Breast epithelium (tissue), 3 donors: ENCODE data around the gene TEKTIP1.
A peak's percentile ranks its signal among the peaks of the same experiment; 100 is the strongest.

Source experiments
- CTCF ChIP-seq, 3 donors: fragments of 450-650 bp; IDR thresholded peaks; one replicate each; pipeline ENCODE4 v1.5.1; 2016 to 2017; ENCODE audit warnings: antibody characterized with exemption in 3 of 3, mild to moderate bottlenecking in 3 of 3, moderate library complexity in 3 of 3
- POLR2A ChIP-seq: fragments of 450-650 bp; IDR thresholded peaks from one replicate; pipeline ENCODE4 v1.6.1; 2016; ENCODE audit warnings: antibody characterized with exemption, mild to moderate bottlenecking, moderate library complexity
- POLR2AphosphoS5 ChIP-seq, 3 donors: sonication (generic); formaldehyde crosslinking; IDR thresholded peaks; one replicate each; pipeline ENCODE4 v1.6.1; 2017; ENCODE audit warnings: antibody characterized with exemption in 3 of 3

DNA sequence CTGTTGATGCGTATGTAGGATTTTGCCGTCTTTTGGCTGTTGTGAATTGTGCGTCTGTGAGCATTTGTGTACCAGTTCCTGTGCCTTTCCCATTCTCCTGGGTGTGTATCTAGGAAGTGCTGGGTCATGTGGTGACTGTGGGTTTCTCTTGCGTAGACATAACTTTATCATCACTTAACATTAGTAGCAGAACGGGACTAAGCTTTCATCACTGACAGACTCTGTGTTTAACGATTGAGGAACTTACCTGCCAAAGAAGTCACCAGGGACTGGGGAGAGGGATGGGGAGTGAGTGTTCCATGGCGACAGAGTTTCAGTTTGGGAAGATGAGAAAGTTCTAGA lies 17.9 kb upstream of the TEKTIP1 start:
- no peak for TF ChIP-seq CTCF (IDR thresholded peaks at IDR 0.05)
- no peak for TF ChIP-seq POLR2A
- peak in 1 of 3 donors; percentile 15 for TF ChIP-seq POLR2AphosphoS5 (IDR thresholded peaks at IDR 0.05)
